NCI-H82 treated with DMSO at 0.1 percent for 48 hours (cell line): ENCODE results near the gene ROBO1.
A peak's percentile ranks its signal among the peaks of the same experiment; 100 is the strongest.

Experiments used
- DNase-seq: peaks from one replicate; lab custom pipeline; 2025; ENCODE audit not compliant: unreplicated experiment; lab: John Stamatoyannopoulos, UW

ROBO1 gene

GRCh38 chr3:78666470-78666800 is 1101.4 kb downstream of the ROBO1 start:
- DNase-seq, result no peak

GRCh38 chr3:78665776-78666469 is 1101.9 kb downstream of the ROBO1 start:
- DNase-seq, result no peak

GRCh38 chr3:78665101-78665500 is 1102.7 kb downstream of the ROBO1 start:
- DNase-seq, result no peak

- no peak for DNase-seq
Measured at GRCh38 chr3:78660957-78661356, 1106.8 kb downstream of the ROBO1 start.

GRCh38 chr3:78659386-78659987 is 1108.3 kb downstream of the ROBO1 start:
- no peak for DNase-seq

GRCh38 chr3:78647726-78648125 is 1120.1 kb downstream of the ROBO1 start:
- DNase-seq, result no peak

- peak; percentile 34 for DNase-seq
Measured at GRCh38 chr3:78645628-78646310, 1122.0 kb downstream of the ROBO1 start.

GRCh38 chr3:78644847-78645246 is 1123.0 kb downstream of the ROBO1 start:
- no peak for DNase-seq

- DNase-seq, result no peak
Measured at GRCh38 chr3:78642226-78643035, 1125.4 kb downstream of the ROBO1 start.

- DNase-seq, result no peak
Measured at GRCh38 chr3:78641703-78642102, 1126.1 kb downstream of the ROBO1 start.

- no peak for DNase-seq
Measured at GRCh38 chr3:78634316-78634715, 1133.5 kb downstream of the ROBO1 start.

GRCh38 chr3:78633626-78634025 is 1134.2 kb downstream of the ROBO1 start:
- DNase-seq, result no peak

- DNase-seq, result no peak
Measured at GRCh38 chr3:78632925-78633553, 1134.8 kb downstream of the ROBO1 start.

GRCh38 chr3:78629544-78629943 is 1138.3 kb downstream of the ROBO1 start:
- no peak for DNase-seq

GRCh38 chr3:78621061-78621716 is 1146.6 kb downstream of the ROBO1 start:
- DNase-seq, result no peak

GRCh38 chr3:78614486-78614885 is 1153.3 kb downstream of the ROBO1 start:
- no peak for DNase-seq

GRCh38 chr3:78613421-78613879 is 1154.3 kb downstream of the ROBO1 start:
- no peak for DNase-seq

GRCh38 chr3:78611278-78611677 is 1156.5 kb downstream of the ROBO1 start:
- no peak for DNase-seq

- DNase-seq, result peak; percentile 60
Measured at GRCh38 chr3:78610462-78611125, 1157.2 kb downstream of the ROBO1 start.

- no peak for DNase-seq
Measured at GRCh38 chr3:78606756-78607155, 1161.0 kb downstream of the ROBO1 start.
